ENCODE measurements around the gene SMG6.
"Not testable (repeated sequence)": the region's sequence is repeated elsewhere in the genome, so short reads cannot be mapped to it uniquely, and the experiment has no call there.

SMG6 gene

GRCh38 chr17:2202996-2203575 is 100.5 kb downstream of the SMG6 start:
- no peak for DNase-seq (ENCODE audit: low read depth in 2 of 2)

DNA sequence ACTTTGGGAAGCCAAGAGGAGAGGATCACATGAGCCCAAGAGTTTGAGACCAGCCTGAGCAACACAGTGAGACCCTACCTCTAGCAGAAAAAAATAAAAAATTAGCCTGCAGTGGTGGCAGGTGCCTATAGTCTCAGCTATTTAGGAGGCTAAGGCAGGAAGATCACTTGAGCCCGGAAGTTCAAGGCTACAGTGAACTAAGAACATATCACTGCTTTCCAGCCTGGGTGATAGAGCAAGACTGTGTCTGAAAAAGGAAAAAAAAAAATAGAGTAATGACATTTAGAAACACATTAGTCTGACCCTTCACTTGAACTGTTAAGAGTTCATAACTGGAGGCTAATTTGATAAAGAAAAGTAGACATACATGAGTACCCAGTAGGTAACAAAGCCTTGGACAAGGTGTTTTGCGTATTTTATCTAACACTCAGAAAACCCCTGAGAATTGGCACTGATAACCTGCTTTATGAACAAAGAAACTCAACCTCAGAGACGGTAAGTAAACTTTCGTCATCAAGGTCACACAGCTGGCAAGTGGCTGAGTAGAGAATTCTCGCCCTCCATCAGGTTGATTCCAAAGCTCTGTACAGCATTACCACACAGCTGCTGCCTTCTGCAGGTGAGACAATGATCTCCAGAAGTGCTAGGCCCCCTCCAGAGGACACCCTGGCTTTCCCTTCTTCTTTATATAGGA is 101.1 kb downstream of the SMG6 start:
- DNase-seq (ENCODE audit: low read depth in 2 of 2) = no peak

DNA sequence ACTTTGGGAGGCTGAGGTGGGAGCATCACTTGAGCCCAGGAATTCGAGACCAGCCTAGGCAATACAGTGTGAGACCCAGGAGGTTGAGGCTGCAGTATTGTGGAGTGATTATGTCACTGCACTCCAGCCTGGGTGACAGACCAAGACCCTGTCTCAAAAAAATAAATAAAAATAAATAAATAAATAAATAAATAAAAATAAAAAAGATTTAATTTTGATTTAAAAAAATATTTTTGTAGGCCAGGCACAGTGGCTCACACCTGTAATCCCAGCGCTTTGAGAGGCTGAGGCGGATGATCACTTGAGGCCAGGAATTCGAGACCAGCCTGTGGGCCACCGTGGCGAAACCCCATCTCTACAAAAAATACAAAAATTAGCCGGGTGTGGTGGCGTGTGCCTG is 104.2 kb downstream of the SMG6 start:
- DNase-seq (ENCODE audit: low read depth in 2 of 2) = not testable (repeated sequence)

DNA sequence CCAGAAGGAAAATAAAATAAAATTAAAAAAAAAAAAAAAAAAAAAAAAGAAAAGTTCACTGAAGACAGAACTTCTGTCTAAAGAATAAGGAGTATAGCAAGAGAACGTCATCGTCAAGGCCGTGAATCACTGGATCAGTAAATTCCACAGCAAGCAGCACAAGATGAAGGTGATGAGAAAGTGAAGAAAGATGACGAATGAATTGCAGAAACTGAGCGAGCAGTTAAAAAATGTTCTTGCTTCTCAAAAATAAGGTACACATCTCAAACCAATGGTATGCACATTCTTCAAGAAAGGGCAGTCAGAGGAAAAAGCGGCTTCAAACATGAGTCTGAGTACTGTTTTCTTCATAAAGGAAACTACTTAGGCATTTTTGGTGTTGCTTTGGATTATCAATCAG is 104.7 kb downstream of the SMG6 start:
- no peak for DNase-seq (ENCODE audit: low read depth in 2 of 2)

GRCh38 chr17:2197271-2197670 is 106.3 kb downstream of the SMG6 start:
- DNase-seq (ENCODE audit: low read depth in 2 of 2) = no peak

GRCh38 chr17:2195729-2196128 is 107.9 kb downstream of the SMG6 start:
- no peak for DNase-seq (ENCODE audit: low read depth in 2 of 2)

- no peak for DNase-seq (ENCODE audit: low read depth in 2 of 2)
Measured at GRCh38 chr17:2194889-2195335, 108.7 kb downstream of the SMG6 start.

DNA sequence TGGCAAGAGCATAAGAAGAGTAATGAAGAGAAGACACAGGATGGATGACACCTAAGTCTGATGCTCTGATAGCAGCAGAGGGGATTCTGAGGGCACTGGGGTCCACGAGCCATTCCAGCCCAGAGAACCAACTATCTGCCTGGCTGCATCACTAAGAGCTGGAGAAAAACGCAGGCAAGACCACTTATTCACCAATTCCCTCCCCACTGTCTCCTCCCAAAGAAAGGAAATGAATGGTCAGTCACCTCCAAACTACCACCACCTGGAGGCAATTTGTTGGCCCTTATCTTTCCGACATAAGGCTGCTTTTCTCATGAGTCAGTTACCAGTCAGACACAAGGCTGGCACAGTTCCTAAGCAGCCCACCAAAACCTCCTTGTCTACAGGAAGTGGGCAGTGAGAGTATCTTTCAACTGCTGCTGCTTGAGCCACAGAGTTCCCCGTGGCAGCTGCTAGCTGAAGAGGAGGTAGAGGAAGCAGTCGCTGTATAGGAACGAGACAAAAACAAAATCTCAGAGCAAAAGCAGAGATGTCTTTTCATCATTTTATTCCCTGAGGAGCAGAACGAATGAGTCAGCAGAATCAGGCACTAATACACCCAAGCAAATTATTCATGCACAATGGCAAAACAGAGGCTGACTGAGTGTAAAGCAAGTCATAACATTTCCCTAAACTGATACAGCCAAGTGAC is 111.1 kb downstream of the SMG6 start:
- DNase-seq (ENCODE audit: low read depth in 2 of 2) = peak in 1 of 2 donors; percentile 24

GRCh38 chr17:2191785-2192184 is 111.8 kb downstream of the SMG6 start:
- no peak for DNase-seq (ENCODE audit: low read depth in 2 of 2)

- DNase-seq (ENCODE audit: low read depth in 2 of 2) = no peak
Measured at GRCh38 chr17:2191227-2191626, 112.4 kb downstream of the SMG6 start.

DNA sequence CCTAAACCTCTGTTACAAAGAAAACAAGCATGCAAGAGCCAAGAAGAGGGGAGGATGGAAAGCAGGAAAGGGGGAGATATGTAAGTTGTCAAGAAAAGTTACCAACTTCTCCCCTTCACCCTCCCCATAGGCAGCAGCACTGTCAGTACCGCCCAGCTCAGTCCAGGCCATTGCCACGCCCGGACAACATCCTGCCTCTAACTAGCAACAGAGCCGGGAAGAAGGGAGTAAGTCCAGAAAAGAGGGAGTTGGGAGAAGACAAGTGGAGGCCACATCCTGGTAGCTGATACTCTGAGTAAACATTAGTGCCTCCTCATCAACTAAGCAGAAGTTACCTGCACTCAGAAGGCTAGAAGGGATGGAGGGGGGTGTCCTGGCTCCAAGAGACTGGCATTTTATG is 113.6 kb downstream of the SMG6 start:
- DNase-seq (ENCODE audit: low read depth in 2 of 2) = no peak

GRCh38 chr17:2188971-2189630 is 114.5 kb downstream of the SMG6 start:
- no peak for DNase-seq (ENCODE audit: low read depth in 2 of 2)

GRCh38 chr17:2187758-2188157 is 115.8 kb downstream of the SMG6 start:
- DNase-seq (ENCODE audit: low read depth in 2 of 2) = no peak

- no peak for DNase-seq (ENCODE audit: low read depth in 2 of 2)
Measured at GRCh38 chr17:2186937-2187336, 116.6 kb downstream of the SMG6 start.

GRCh38 chr17:2184993-2185931 is 118.3 kb downstream of the SMG6 start:
- no peak for DNase-seq (ENCODE audit: low read depth in 2 of 2)

GRCh38 chr17:2183346-2183745 is 120.2 kb downstream of the SMG6 start:
- no peak for DNase-seq (ENCODE audit: low read depth in 2 of 2)

GRCh38 chr17:2181897-2182448 is 121.6 kb downstream of the SMG6 start:
- no peak for DNase-seq (ENCODE audit: low read depth in 2 of 2)

DNA sequence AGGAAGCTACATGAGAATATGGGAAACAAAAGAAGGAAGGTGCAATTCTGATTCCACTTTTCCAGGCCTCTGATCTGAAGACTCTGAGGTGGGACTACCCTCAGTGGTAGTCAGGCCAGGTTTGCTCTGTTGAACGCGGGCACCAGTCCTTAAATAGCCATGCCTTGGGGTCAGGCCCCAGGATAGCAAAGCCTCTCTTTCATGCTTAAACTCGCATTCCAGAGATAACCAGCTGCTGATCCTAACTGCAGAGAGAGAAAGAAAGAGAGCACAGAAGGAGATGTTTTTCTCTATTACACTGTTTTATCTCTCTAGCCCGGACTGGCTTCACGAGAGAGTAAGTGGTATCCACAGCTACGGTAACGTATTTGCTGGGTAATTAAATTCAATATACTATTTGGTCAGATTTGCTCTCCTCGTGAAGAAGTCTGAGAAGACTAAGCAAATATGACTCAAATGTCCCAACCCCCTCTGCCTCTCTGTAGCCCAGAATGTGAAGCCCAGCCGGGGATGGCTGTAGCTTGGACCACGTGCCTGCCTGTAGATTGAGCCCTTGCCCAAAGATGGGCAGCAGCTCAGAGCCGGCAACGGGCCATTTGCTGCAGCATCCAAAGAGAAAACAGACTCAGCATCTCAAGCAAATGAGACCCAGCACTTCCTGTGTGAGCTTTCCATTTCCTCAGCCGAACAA is 122.2 kb downstream of the SMG6 start:
- DNase-seq (ENCODE audit: low read depth in 2 of 2) = no peak

- DNase-seq (ENCODE audit: low read depth in 2 of 2) = no peak
Measured at GRCh38 chr17:2180768-2181167, 122.8 kb downstream of the SMG6 start.

- DNase-seq (ENCODE audit: low read depth in 2 of 2) = no peak
Measured at GRCh38 chr17:2179615-2180295, 123.8 kb downstream of the SMG6 start.
